Measurements from ENCODE around the gene ZNF451.

GRCh38 chr6:57113105-57113504 is 23.1 kb downstream of the ZNF451 start:
- TF ChIP-seq CTCF (IDR thresholded peaks at IDR 0.05; ENCODE audit: low read depth, low read length, missing input control): no peak
- TF ChIP-seq JUND (IDR thresholded peaks at IDR 0.05): no peak
- TF ChIP-seq YY1 (IDR thresholded peaks at IDR 0.05): no peak
- no peak for TF ChIP-seq MAX (IDR thresholded peaks at IDR 0.05)
- TF ChIP-seq SP1 (IDR thresholded peaks at IDR 0.05): no peak
- no peak for TF ChIP-seq REST (IDR thresholded peaks at IDR 0.05)
